NT2/D1 (cell line): ENCODE measurements around the gene KRT32.

Experiments used
- SUZ12 ChIP-seq: IDR thresholded peaks from 2 replicates; pipeline ENCODE4 v1.6.1; 2011; ENCODE audit not compliant: insufficient read length, insufficient read depth; ENCODE audit errors: extremely low read depth
- YY1 ChIP-seq: IDR thresholded peaks from 2 replicates; pipeline ENCODE4 v1.6.1; 2011; ENCODE audit not compliant: insufficient read length, insufficient read depth
- ZNF274 ChIP-seq: IDR thresholded peaks from 2 replicates; pipeline ENCODE4 v1.6.1; 2011; ENCODE audit warnings: mild to moderate bottlenecking, low read depth, low read length

DNA sequence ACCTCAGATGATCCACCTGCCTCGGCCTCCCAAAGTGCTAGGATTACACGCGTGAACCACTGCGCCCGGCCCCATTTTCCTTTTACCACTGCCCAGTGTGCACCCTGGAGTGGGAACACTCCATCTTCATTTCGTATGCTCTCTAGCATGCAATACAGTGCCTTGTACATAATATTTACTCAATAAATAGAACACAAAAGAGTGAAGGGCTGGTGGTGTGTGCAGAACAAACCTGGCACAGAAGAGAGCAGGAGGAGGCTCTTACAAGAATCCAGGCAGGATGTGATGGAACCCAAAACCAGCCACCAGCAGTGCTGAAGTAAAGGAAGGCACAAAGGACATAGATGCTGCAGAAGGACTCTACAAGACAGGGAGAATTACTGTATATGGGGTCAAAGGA, 50.1 kb downstream of the KRT32 start:
- no peak for TF ChIP-seq SUZ12
- no peak for TF ChIP-seq YY1
- no peak for TF ChIP-seq ZNF274
